Endothelial cell of umbilical vein (primary cell): Measurements from ENCODE around the gene ITGA8.

ENCODE experiments used
- CTCF ChIP-seq, 2 donors: IDR thresholded peaks; 1 replicate in 1 of 2; 2 replicates in 1 of 2; pipeline ENCODE4 v1.5.1; 2011; ENCODE audit warnings: low read length in 2 of 2, mild to moderate bottlenecking in 2 of 2, moderate library complexity in 2 of 2, control low read depth in 1 of 2, inconsistent platforms in 1 of 2, low read depth in 1 of 2; ENCODE audit not compliant: insufficient read depth in 1 of 2; ENCODE audit errors: extremely low read depth in 1 of 2
- FOS ChIP-seq: IDR thresholded peaks from 2 replicates; pipeline ENCODE4 v1.6.1; 2011; ENCODE audit warnings: mild to moderate bottlenecking, low read length, moderate library complexity, borderline replicate concordance; ENCODE audit not compliant: insufficient read depth
- JUN ChIP-seq: IDR thresholded peaks from 2 replicates; pipeline ENCODE4 v1.6.1; 2011; ENCODE audit warnings: borderline replicate concordance, low read depth; ENCODE audit not compliant: insufficient read length, insufficient read depth
- POLR2A ChIP-seq: IDR thresholded peaks from 2 replicates; pipeline ENCODE4 v1.6.1; 2012; ENCODE audit warnings: low read depth, mild to moderate bottlenecking, control low read depth, low read length
- POLR2AphosphoS5 ChIP-seq: IDR thresholded peaks from 2 replicates; pipeline ENCODE4 v1.6.1; 2012; ENCODE audit warnings: low read depth, mild to moderate bottlenecking, control low read depth, low read length, moderate library complexity; ENCODE audit not compliant: insufficient read depth

GRCh38 chr10:15587271-15587670 is 132.5 kb downstream of the ITGA8 start:
- no peak for TF ChIP-seq CTCF (IDR thresholded peaks at IDR 0.05; ENCODE audit: extremely low read depth in 1 of 2, insufficient read depth in 1 of 2, low read depth in 1 of 2, low read length in 2 of 2)
- TF ChIP-seq FOS, result no peak
- TF ChIP-seq POLR2A, result no peak
- TF ChIP-seq JUN, result no peak
- TF ChIP-seq POLR2AphosphoS5, result no peak
